Kidney glomerular epithelial cell (primary cell): ENCODE data around the gene SULT1B1.

Experiments
- DNase-seq: peaks from one replicate; lab custom pipeline; 2025; lab: John Stamatoyannopoulos, UW

Gene SULT1B1

GRCh38 chr4:69697536-69698242 lies 62.7 kb downstream of the SULT1B1 start:
- no peak for DNase-seq

- DNase-seq: peak; percentile 34
Observed at GRCh38 chr4:69689599-69689998, 70.8 kb downstream of the SULT1B1 start.

- DNase-seq: no peak
Observed at GRCh38 chr4:69684804-69685203, 75.6 kb downstream of the SULT1B1 start.
